ENCODE measurements around the gene LYPLA2.
A peak's percentile ranks its signal among the peaks of the same experiment; 100 is the strongest.
"Not testable (repeated sequence)": the region's sequence is repeated elsewhere in the genome, so short reads cannot be mapped to it uniquely, and the experiment has no call there.

Gene LYPLA2

GRCh38 chr1:23814016-23814415, 23.1 kb downstream of the LYPLA2 start:
- Mint-ChIP-seq H3K27me3 (no peaks in the 10 kb centered on the region), H3K36me3 (ENCODE audit: insufficient read depth) (peaks cover 39% of the 10 kb centered on the region), H3K4me3 (no peak overlapping the region), H3K27ac (no peak overlapping the region), H3K4me1 (ENCODE audit: low read depth in 2 of 2) (peaks cover 12 to 18% of the 10 kb centered on the region in 2 donors), H3K9me3 (no peaks in the 10 kb centered on the region)
- ATAC-seq (replicated peaks) (no peak), DNase-seq (no peak)

GRCh38 chr1:23816361-23816760, 25.4 kb downstream of the LYPLA2 start:
- no peaks in the 10 kb centered on the region for H3K9me3 Mint-ChIP-seq
- no peaks in the 10 kb centered on the region for H3K4me1 Mint-ChIP-seq (ENCODE audit: low read depth in 2 of 2)
- no peaks in the 10 kb centered on the region for H3K27me3 Mint-ChIP-seq
- no peak for ATAC-seq (replicated peaks)
- no peak for DNase-seq
- H3K27ac Mint-ChIP-seq = no peak overlapping the region
- H3K36me3 Mint-ChIP-seq (ENCODE audit: insufficient read depth) = peaks cover 39% of the 10 kb centered on the region
- no peak overlapping the region for H3K4me3 Mint-ChIP-seq

DNA sequence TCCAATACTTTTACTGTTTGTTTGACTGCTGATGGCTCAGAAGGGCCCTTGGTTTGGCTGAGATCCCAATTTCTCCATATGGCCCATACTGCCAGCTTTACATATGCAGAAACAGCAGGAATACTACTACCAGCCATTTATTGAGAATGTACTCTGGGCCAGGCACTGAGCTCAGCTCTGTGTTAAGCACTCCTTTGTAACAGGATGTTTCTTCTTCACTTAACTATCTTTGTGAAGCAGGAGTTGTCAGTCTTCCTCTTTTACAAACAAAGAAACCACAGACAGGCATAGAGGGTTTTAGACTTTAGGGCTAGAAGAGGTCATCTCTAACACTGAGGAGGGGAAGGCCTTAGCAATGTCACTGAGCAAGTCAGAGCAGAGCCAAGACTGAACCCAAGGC, 26.0 kb downstream of the LYPLA2 start:
- Mint-ChIP-seq H3K36me3 (ENCODE audit: insufficient read depth) (peaks cover 39% of the 10 kb centered on the region), H3K9me3 (no peaks in the 10 kb centered on the region), H3K4me1 (ENCODE audit: low read depth in 2 of 2) (no peaks in the 10 kb centered on the region), H3K4me3 (no peak overlapping the region), H3K27me3 (no peaks in the 10 kb centered on the region), H3K27ac (no peak overlapping the region)
- DNase-seq (no peak), ATAC-seq (replicated peaks) (no peak)

- no peak for DNase-seq
- no peak overlapping the region for H3K27ac Mint-ChIP-seq
- no peak for ATAC-seq (replicated peaks)
- H3K27me3 Mint-ChIP-seq = no peaks in the 10 kb centered on the region
- H3K9me3 Mint-ChIP-seq = no peaks in the 10 kb centered on the region
- no peaks in the 10 kb centered on the region for H3K4me1 Mint-ChIP-seq (ENCODE audit: low read depth in 2 of 2)
- H3K4me3 Mint-ChIP-seq = no peak overlapping the region
- peaks cover 36% of the 10 kb centered on the region for H3K36me3 Mint-ChIP-seq (ENCODE audit: insufficient read depth)
Measured at GRCh38 chr1:23817633-23818032, 26.7 kb downstream of the LYPLA2 start.

DNA sequence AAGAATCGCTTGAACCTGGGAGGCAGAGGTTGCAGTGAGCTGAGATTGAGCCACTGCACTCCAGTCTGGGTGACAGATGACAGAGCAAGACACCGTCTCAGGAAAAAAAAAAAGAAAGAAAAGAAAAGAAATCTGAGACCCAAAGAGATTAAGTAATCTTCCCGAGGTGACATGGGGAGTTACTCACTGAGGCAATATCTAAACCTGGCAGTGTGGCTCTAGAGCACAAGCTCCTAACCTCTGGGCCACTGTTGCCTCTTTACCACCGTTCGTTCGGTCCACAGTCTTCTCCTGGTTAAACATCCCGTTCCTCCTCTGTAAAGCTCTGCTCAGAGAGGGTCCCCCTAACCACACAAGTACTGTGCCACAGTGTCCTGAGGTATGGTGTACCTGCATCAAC, 32.8 kb downstream of the LYPLA2 start:
- Mint-ChIP-seq H3K4me3 (peak overlapping the region; percentile 59 to 63), H3K36me3 (ENCODE audit: insufficient read depth) (peaks cover 10% of the 10 kb centered on the region), H3K27me3 (no peaks in the 10 kb centered on the region), H3K27ac (peak overlapping the region; percentile 25 to 97), H3K4me1 (ENCODE audit: low read depth in 2 of 2) (peaks cover 5 to 12% of the 10 kb centered on the region in 2 donors), H3K9me3 (no peaks in the 10 kb centered on the region)
- ATAC-seq (replicated peaks) (no peak), DNase-seq (no peak)

DNA sequence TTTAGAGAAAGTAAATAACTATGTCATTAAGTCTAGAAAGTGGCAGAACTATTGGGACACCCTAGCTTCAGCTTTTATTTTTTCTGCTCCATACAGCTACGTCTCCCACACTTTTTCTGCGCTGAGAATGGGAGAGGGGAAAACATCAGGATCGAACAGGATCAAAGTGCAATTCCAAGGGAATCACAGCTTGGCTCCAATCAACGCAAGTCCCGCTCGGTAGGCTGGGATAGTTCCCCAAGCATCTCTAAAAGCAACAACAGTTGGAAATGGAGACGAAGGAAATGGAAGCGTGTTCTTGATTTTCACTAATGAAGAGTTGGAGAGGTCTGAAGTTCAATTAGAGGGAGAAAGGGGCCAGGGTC, 33.7 kb downstream of the LYPLA2 start:
- H3K36me3 Mint-ChIP-seq (ENCODE audit: insufficient read depth) = peaks cover 10% of the 10 kb centered on the region
- H3K27me3 Mint-ChIP-seq = no peaks in the 10 kb centered on the region
- DNase-seq (no peak), ATAC-seq (replicated peaks) (peak; percentile 3)
- peaks cover 5 to 12% of the 10 kb centered on the region in 2 donors for H3K4me1 Mint-ChIP-seq (ENCODE audit: low read depth in 2 of 2)
- peak overlapping the region; percentile 94 to 95 for H3K4me3 Mint-ChIP-seq
- H3K27ac Mint-ChIP-seq = peak overlapping the region; percentile 97
- H3K9me3 Mint-ChIP-seq = no peaks in the 10 kb centered on the region

DNA sequence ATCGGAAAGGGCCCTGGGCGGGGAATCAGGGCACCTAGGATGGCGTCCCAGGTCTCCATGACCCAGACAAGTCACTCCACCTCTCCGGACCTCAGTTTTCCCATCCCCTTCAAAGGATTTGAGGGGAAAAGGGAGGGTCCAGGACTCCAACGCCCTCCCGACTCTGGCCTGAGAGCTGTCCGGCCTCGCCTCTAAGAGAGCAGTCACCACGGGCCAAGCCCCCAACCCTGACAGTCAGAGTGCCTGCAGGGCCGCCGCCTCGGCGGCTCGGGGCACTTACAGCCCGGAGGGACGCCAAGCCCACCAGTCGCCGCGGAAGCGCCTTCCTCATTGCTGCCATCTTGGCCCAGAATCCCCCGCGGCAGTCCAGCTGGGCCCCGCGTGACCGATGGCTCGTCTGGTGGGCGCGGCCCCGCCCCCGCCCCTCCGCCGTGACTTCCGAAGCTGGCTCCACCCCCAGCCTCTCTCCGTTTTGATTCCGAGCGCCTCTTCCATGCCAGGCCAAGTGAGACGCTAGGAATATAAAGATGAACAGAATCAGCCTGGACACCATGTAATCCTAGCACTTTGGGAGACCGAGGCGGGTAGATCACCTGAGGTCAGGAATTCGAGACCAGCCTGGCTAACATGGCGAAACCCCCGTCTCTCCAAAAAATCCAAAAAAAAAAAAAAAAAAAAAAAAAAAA, 34.3 kb downstream of the LYPLA2 start, which contains the start of gene HMGCL:
Gene HMGCL, minus strand, starts transcription at position 354 of the 686 bp plus-strand sequence. Its CDS starts 14 bp downstream, at position 340.
- DNase-seq (peak; percentile 77 to 79 (median 78)), ATAC-seq (replicated peaks) (peak; percentile 97)
- no peaks in the 10 kb centered on the region for H3K27me3 Mint-ChIP-seq
- H3K36me3 Mint-ChIP-seq (ENCODE audit: insufficient read depth) = peaks cover 10% of the 10 kb centered on the region
- H3K4me1 Mint-ChIP-seq (ENCODE audit: low read depth in 2 of 2) = peaks cover 5 to 12% of the 10 kb centered on the region in 2 donors
- H3K27ac Mint-ChIP-seq = peak within 1 kb of the TSS; percentile 97
- peak within 1 kb of the TSS; percentile 94 to 95 for H3K4me3 Mint-ChIP-seq
- H3K9me3 Mint-ChIP-seq = no peaks in the 10 kb centered on the region

DNA sequence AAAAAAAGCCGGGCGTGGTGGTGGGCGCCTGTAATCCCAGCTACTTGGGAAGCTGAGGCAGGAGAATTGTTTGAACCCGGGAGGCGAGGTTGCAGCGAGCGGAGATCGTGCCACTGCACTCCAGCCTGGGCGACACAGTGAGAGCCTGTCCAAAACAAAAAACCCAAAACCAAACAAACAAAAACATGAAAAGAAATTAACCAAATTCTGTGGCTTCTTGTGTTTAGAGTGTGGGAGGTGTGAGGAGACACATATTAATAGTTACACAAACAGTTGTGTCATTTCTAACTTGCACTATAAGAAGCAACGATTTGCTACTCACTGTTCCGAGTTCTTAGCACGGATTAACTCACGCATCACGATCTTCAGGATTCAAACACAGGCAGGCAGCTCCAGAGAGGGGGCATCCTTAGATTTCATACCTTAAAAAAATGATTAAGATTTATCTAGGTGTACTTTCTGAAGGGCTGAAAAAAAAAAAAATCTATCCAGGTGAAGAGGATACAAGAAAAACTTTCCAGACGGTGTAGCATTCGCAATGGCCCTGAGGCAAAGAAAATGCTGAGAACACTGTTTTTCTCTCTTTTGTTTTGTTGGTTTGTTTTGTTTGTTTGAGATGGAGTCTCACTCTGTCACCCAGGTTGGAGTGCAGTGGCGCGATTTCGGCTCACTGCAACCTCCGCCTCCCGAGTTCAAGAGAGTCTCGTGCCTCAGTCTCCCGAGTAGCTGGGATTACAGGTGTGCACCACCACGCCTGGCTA, 35.0 kb downstream of the LYPLA2 start:
- peak overlapping the region; percentile 97 for H3K27ac Mint-ChIP-seq
- no peak for DNase-seq
- ATAC-seq (replicated peaks) = peak; percentile 64
- H3K4me3 Mint-ChIP-seq = peak overlapping the region; percentile 94 to 95
- peaks cover 5 to 12% of the 10 kb centered on the region in 2 donors for H3K4me1 Mint-ChIP-seq (ENCODE audit: low read depth in 2 of 2)
- H3K27me3 Mint-ChIP-seq = no peaks in the 10 kb centered on the region
- no peaks in the 10 kb centered on the region for H3K9me3 Mint-ChIP-seq
- peaks cover 10% of the 10 kb centered on the region for H3K36me3 Mint-ChIP-seq (ENCODE audit: insufficient read depth)

GRCh38 chr1:23826590-23826989, 35.6 kb downstream of the LYPLA2 start:
- H3K36me3 Mint-ChIP-seq (ENCODE audit: insufficient read depth) = peaks cover 10% of the 10 kb centered on the region
- not testable (repeated sequence) for DNase-seq; ATAC-seq (replicated peaks); H3K9me3 Mint-ChIP-seq; H3K27me3 Mint-ChIP-seq
- peak overlapping the region; percentile 9 to 95 for H3K4me3 Mint-ChIP-seq
- peak overlapping the region; percentile 51 to 97 for H3K27ac Mint-ChIP-seq
- peaks cover 5 to 12% of the 10 kb centered on the region in 2 donors for H3K4me1 Mint-ChIP-seq (ENCODE audit: low read depth in 2 of 2)

GRCh38 chr1:23827717-23828116, 36.8 kb downstream of the LYPLA2 start:
- no peak for ATAC-seq (replicated peaks)

GRCh38 chr1:23834156-23834555, 43.2 kb downstream of the LYPLA2 start:
- H3K36me3 Mint-ChIP-seq (ENCODE audit: insufficient read depth); H3K27ac Mint-ChIP-seq: not testable (repeated sequence)

More at GRCh38 chr1:23827717-23828116, 36.8 kb downstream of the LYPLA2 start:
- Mint-ChIP-seq H3K4me1 (ENCODE audit: low read depth in 2 of 2) (peaks cover 5 to 12% of the 10 kb centered on the region in 2 donors), H3K4me3 (no peak overlapping the region), H3K27ac (no peak overlapping the region), H3K9me3 (no peaks in the 10 kb centered on the region), H3K36me3 (ENCODE audit: insufficient read depth) (peaks cover 10% of the 10 kb centered on the region), H3K27me3 (no peaks in the 10 kb centered on the region)
- DNase-seq = no peak

GRCh38 chr1:23836037-23836436, 45.1 kb downstream of the LYPLA2 start:
- no peak overlapping the region for H3K4me3 Mint-ChIP-seq
- DNase-seq = no peak
- peaks cover 6 to 7% of the 10 kb centered on the region in 2 donors for H3K27me3 Mint-ChIP-seq
- H3K36me3 Mint-ChIP-seq (ENCODE audit: insufficient read depth) = peaks cover 5% of the 10 kb centered on the region
- ATAC-seq (replicated peaks) = no peak
- H3K4me1 Mint-ChIP-seq (ENCODE audit: low read depth in 2 of 2) = peaks cover 7 to 11% of the 10 kb centered on the region in 2 donors
- H3K9me3 Mint-ChIP-seq = no peaks in the 10 kb centered on the region
- no peak overlapping the region for H3K27ac Mint-ChIP-seq

More at GRCh38 chr1:23834156-23834555, 43.2 kb downstream of the LYPLA2 start:
- not testable (repeated sequence) for H3K9me3 Mint-ChIP-seq; ATAC-seq (replicated peaks); H3K4me3 Mint-ChIP-seq; H3K27me3 Mint-ChIP-seq; DNase-seq
- H3K4me1 Mint-ChIP-seq (ENCODE audit: low read depth in 2 of 2) = peaks cover 7 to 11% of the 10 kb centered on the region in 2 donors

DNA sequence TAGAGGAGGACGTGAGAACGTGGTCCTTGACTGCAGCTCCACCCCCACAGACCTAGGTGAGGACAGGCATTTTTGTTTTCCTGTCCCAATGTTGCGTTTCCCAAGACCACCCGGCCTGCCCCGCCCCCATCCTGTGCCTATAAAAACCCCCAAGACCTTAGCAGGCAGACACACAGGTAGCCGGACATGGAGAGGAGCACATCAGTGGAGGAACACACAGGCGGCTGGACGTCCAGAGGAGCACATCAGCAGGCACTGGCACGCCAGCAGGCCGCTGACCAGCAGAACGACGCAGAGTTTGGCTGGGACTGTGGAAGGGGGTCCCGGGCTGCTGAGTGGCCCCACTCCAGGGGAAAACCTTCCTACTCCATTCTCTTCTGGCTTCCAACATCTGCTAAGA, 47.0 kb downstream of the LYPLA2 start:
- no peak for ATAC-seq (replicated peaks)
- Mint-ChIP-seq H3K9me3 (no peaks in the 10 kb centered on the region), H3K4me3 (peak overlapping the region; percentile 72 to 76), H3K27me3 (peaks cover 6 to 7% of the 10 kb centered on the region in 2 donors), H3K27ac (no peak overlapping the region), H3K4me1 (ENCODE audit: low read depth in 2 of 2) (peaks cover 7 to 11% of the 10 kb centered on the region in 2 donors), H3K36me3 (ENCODE audit: insufficient read depth) (peaks cover 5% of the 10 kb centered on the region)
- DNase-seq = peak in 1 of 3 experiments; percentile 7
